ENCODE results near the gene TUBA3E.
A peak's percentile ranks its signal among the peaks of the same experiment; 100 is the strongest.
"Not testable (repeated sequence)": the region's sequence is repeated elsewhere in the genome, so short reads cannot be mapped to it uniquely, and the experiment has no call there.

Gene TUBA3E

DNA sequence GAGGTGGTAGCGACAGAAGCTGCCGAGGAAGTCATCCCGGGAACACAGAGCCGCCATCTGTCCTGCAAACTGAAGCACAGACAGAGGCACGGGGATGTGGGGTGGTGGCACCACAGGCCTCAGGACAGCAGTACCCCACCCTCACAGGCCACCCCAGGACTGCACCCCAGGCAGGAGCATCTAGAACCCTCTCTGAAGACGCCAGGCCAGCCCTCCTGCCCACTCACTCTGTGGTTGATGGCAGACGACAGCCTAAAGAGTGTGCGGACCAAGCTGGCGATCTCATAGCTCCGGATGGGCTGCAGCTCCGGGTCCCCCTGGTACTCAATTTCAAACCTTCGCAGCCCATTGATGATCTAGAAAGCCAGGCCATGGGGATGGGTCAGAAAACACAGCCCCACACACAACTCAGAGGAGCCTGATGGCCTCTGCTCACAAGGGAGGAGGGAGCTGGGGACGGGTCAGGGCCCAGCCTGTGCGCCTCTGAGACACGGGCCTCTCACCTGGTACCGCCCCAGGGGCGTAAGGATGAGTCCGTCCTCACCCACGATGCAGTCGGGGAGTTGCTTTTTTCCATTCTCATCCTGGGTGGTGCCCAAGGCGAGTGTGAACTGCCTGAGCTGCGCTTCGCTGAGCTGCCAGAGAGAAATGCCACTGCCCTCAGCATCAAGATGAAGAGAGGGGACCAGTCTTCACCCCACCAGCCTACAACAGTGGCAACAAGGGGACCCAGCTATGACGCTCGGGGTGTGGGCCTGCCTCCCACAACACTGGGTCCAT is 45.2 kb downstream of the TUBA3E start:
- Histone ChIP-seq H3K27ac (no peak overlapping the region), H3K9ac (ENCODE audit: insufficient read length) (no peak overlapping the region), H3K4me3 (no peak overlapping the region), H3K36me3 (ENCODE audit: insufficient read depth, low read length) (no peaks in the 10 kb centered on the region; the same call in 1 of the 2 replicates), H3K9me3 (ENCODE audit: low read depth, low read length) (no peaks in the 10 kb centered on the region)
- TF ChIP-seq EZH2 (IDR thresholded peaks at IDR 0.05) = no peak
- TF ChIP-seq FOXP2 (optimal IDR thresholded peaks at IDR 0.05; ENCODE audit: control extremely low read depth, extremely low read length, insufficient read depth) = no peak
- TF ChIP-seq POLR2AphosphoS5 (IDR thresholded peaks at IDR 0.05; ENCODE audit: borderline replicate concordance, low read depth, low read length) = no peak
- DNase-seq (ENCODE audit: low read depth, low spot score) = no peak

DNA sequence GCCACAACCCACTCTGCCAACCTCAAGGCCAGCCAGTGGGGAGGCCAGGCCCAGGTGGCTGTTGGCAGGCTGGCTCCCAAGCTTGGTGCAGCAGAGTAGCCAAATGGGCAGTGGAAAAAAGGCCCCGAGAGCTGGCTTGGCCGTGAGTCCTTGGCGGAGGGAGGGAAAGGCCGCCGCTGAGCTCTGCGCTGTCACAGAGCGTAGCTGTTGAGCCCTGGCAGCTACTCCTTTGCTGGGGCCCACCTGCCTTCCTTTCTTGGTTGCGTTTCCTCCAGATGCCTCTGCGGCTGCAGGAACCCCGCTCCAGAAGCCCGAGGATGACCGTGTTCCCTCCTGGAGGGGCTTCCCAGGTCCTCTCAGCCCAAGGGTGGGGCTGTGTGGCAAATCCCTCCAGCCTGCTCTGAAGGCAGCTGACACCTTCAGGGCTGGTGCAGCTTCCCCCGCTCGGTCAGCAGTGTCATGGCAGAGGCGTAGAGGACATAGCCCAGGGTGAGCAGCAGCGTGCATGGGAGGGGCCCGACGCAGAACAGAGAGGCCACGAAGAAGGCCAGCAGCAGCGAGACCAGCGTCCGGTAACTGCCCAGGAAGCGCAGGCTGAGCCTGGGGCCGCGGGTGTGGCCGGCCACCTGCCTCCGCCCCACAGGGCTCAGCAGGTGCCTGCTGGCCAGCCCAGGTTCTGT is 46.0 kb downstream of the TUBA3E start:
- not testable (repeated sequence) for DNase-seq (ENCODE audit: low read depth, low spot score); H3K9me3 ChIP-seq (ENCODE audit: low read depth, low read length); H3K36me3 ChIP-seq (ENCODE audit: insufficient read depth, low read length); H3K9ac ChIP-seq (ENCODE audit: insufficient read length); H3K27ac ChIP-seq; H3K4me3 ChIP-seq

DNA sequence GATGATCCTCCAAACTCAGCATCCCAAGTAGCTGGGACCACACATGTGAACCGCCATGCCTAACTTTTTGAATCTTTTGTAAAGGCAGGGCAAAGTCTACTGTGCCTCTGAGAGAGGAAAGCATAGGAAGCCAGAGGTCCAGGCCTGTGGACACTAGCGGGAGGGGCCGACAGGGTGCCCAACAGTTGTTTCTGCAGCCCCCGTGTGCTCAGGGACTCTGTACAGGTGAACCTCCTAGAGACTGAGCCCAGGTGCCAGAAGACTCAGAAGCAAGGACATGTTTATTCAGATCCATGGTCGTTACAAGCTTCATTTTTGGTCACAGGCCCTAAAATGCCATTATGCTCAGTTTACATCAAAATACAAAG is 47.1 kb downstream of the TUBA3E start:
- H3K9me3 ChIP-seq (ENCODE audit: low read depth, low read length); H3K9ac ChIP-seq (ENCODE audit: insufficient read length); H3K27ac ChIP-seq; DNase-seq (ENCODE audit: low read depth, low spot score); H3K4me3 ChIP-seq; H3K36me3 ChIP-seq (ENCODE audit: insufficient read depth, low read length): not testable (repeated sequence)

DNA sequence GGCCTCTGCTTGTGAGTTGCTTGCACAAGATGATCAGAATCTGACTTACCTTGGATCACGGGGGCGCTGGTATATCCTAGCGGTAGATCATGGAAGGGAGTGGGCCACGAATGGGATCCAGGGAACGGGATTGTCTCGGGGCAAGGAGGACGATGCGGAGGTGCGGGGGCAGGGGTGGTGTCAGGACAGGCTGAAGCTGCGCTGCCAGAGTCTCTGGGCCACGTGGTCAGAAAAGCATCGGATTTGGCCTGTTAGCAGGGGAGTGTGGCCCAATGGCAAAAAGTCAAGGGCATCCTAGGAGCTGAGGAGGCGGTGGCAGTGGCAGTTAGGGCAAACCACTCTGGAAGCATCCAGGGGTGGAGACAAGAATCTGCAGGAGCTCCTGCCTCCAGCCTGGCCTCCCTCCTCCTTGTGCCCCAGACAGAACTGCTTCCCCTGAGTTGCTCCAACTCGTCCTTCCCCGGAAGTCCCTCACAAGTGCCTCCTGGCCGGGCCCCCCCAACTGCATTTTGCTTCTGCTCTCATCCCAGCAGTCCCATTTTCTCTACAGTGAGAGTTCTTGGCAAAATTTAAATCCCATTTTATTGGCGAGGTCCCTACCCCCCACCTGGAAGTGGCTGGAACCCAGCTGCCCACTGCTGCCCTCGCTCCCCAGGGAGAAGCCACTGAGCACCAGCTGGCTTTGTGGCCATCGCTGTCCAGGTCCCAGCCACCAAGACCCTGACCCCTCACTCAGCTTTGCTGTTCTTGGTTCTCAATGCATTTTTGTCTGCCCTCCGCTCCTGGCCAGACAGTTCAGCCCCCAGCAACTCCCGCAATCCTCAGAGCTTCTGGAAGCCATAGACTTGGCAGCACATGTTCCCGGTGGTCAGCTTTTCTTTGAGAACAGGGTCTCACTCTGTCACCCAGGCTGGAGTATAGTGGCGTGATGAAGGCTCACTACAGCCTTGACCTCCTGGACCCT is 47.8 kb downstream of the TUBA3E start:
- Histone ChIP-seq H3K4me3 (no peak overlapping the region), H3K9ac (ENCODE audit: insufficient read length) (no peak overlapping the region), H3K27ac (no peak overlapping the region), H3K36me3 (ENCODE audit: insufficient read depth, low read length) (no peaks in the 10 kb centered on the region; the same call in 1 of the 2 replicates), H3K9me3 (ENCODE audit: low read depth, low read length) (no peaks in the 10 kb centered on the region)
- DNase-seq (ENCODE audit: low read depth, low spot score) = no peak
- TF ChIP-seq EZH2 (IDR thresholded peaks at IDR 0.05) (no peak), FOXP2 (optimal IDR thresholded peaks at IDR 0.05; ENCODE audit: control extremely low read depth, extremely low read length, insufficient read depth) (no peak), POLR2AphosphoS5 (IDR thresholded peaks at IDR 0.05; ENCODE audit: borderline replicate concordance, low read depth, low read length) (no peak)

GRCh38 chr2:130148515-130148914 is 49.7 kb downstream of the TUBA3E start:
- DNase-seq (ENCODE audit: low read depth, low spot score); H3K4me3 ChIP-seq; H3K9ac ChIP-seq (ENCODE audit: insufficient read length); H3K36me3 ChIP-seq (ENCODE audit: insufficient read depth, low read length); H3K9me3 ChIP-seq (ENCODE audit: low read depth, low read length); H3K27ac ChIP-seq: not testable (repeated sequence)

DNA sequence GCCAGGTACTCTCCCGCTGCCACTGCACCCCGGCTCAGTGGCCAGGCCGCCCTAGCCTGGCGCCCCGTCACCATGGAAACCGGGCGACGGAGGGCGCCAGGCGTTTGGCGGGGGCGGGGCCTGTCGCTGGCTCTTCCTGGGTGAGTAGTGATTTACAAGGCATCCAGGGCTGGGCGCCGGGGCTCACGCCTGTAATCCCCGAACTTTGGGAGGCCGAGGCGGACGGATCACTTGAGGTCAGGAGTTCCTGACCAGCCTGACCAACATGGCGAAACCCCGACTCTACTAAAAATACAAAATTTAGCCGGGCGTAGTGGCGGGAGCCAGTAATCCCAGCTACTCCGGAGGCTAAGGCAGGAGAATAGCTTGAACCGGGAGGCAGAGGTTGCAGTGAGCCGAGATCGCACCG is 53.2 kb downstream of the TUBA3E start, which contains the start of gene CCDC74B:
Gene CCDC74B, minus strand, starts transcription at position 107 of the 409 bp plus-strand sequence. CDS start 116 bp downstream, outside the sequence.
- not testable (repeated sequence) for DNase-seq (ENCODE audit: low read depth, low spot score); H3K9ac ChIP-seq (ENCODE audit: insufficient read length); H3K9me3 ChIP-seq (ENCODE audit: low read depth, low read length); H3K27ac ChIP-seq; H3K36me3 ChIP-seq (ENCODE audit: insufficient read depth, low read length)
- H3K4me3 ChIP-seq = peak within 1 kb of the TSS; percentile 61

- not testable (repeated sequence) for H3K27ac ChIP-seq; DNase-seq (ENCODE audit: low read depth, low spot score); H3K4me3 ChIP-seq; H3K36me3 ChIP-seq (ENCODE audit: insufficient read depth, low read length); H3K9me3 ChIP-seq (ENCODE audit: low read depth, low read length); H3K9ac ChIP-seq (ENCODE audit: insufficient read length)
Measured at GRCh38 chr2:130143266-130144039, 54.8 kb downstream of the TUBA3E start.

DNA sequence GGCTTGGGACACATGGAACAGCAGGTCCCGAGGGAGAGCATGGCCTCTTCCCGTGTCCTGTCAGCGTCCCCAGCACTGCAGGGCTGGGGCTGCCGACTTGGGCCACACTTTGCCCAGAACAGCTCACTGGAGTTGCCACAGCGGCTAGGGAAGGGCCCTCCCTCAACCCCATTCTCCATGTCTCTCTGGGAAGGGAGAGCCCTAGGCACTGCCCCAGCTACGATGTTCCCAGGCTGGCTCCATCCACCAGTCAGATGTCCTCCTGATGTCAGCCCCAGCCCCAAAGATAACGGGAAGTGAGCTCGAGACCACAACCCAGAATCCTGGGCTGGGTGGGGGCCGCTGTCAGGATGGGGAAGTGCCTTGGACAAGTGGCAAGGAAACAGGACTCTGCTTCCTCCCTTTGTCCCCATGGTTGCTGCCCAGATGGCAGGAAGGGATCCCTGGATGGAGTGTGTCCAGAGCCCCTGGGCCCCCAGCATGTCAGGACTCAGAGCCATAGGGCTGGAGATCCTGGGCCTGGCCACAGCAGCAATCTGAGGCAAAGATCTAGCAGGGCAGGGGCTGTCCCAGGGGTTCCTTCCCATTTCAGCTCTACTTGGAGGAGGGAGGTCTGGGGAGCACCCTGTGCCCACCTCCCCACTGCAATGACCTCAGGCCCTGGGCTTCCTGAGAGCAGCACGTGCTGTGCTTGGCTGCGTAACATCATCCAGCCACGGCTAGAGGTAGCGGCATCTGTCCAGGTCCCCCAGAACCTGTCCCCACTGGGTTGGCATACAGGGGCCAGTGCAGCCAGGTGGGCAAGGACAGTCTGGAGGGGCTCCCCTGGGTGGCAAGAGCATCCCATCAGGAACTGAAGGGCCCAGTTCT is 55.6 kb downstream of the TUBA3E start:
- not testable (repeated sequence) for H3K36me3 ChIP-seq (ENCODE audit: insufficient read depth, low read length); H3K9me3 ChIP-seq (ENCODE audit: low read depth, low read length); H3K27ac ChIP-seq; H3K9ac ChIP-seq (ENCODE audit: insufficient read length); DNase-seq (ENCODE audit: low read depth, low spot score); H3K4me3 ChIP-seq
